H1 (cell line): ENCODE data around the gene RPTOR. TPM values are rescaled to one million over a fixed set of nuclear protein-coding genes. Genes with fewer than 3 reads are reported as not detected.

ENCODE experiments used
- CTCF ChIA-PET: fragments of 300-600 bp; sonication (Branson Sonifier 250); formaldehyde crosslinking; loops from one replicate; lab custom pipeline; 2021; ENCODE audit not compliant: partially characterized antibody; lab: Charles Lee
- POLR2A ChIA-PET: fragments of 300-600 bp; sonication (Branson Sonifier 250); formaldehyde crosslinking; loops from one replicate; lab custom pipeline; 2021; ENCODE audit warnings: inconsistent platforms; ENCODE audit not compliant: partially characterized antibody; lab: Charles Lee
- DNase-seq, 2 experiments: peaks; one replicate each; pipeline versions ENCODE4 v3.0.0 to v3.0.0-alpha.2; 2010 to 2022; ENCODE audit warnings: low spot score in 2 of 2, low read depth in 1 of 2, mixed read lengths in 1 of 2
- FAIRE-seq: peaks from 2 replicates; lab custom pipeline; 2011; peaks lifted over from hg19 to GRCh38; lab: Jason Lieb, UNC
- H2AFZ ChIP-seq: 2 replicates; pipeline ENCODE4 v1.8.1; 2012; ENCODE audit warnings: low read length, inconsistent platforms
- H2AK5ac ChIP-seq: 2 replicates; pipeline ENCODE4 v1.6.1; 2013; ENCODE audit warnings: low read depth, low read length
- H2BK120ac ChIP-seq: replicated peaks from 2 replicates; pipeline ENCODE3; 2013; ENCODE audit warnings: low read depth, low read length, inconsistent platforms
- H2BK12ac ChIP-seq: 2 replicates; pipeline ENCODE4 v1.6.1; 2013; ENCODE audit warnings: low read depth, low read length
- H2BK15ac ChIP-seq: 2 replicates; pipeline ENCODE4 v1.6.1; 2013; ENCODE audit warnings: low read length
- H2BK20ac ChIP-seq: 2 replicates; pipeline ENCODE4 v1.6.1; 2013; ENCODE audit warnings: low read length
- H2BK5ac ChIP-seq: 2 replicates; pipeline ENCODE4 v1.6.1; 2013; ENCODE audit warnings: low read depth, low read length
- H3K14ac ChIP-seq: 2 replicates; pipeline ENCODE4 v1.6.1; 2013; ENCODE audit warnings: inconsistent platforms; ENCODE audit not compliant: insufficient read length
- H3K18ac ChIP-seq: 2 replicates; pipeline ENCODE4 v1.6.1; 2013; ENCODE audit warnings: low read length; ENCODE audit errors: extremely low read depth
- H3K23ac ChIP-seq: 2 replicates; pipeline ENCODE4 v1.6.1; 2013; ENCODE audit warnings: inconsistent platforms; ENCODE audit not compliant: insufficient read length
- H3K23me2 ChIP-seq: 2 replicates; pipeline ENCODE4 v1.6.1; 2013; ENCODE audit warnings: low read depth, low read length
- H3K27ac ChIP-seq: 2 replicates; pipeline ENCODE4 v1.6.1; 2011; ENCODE audit warnings: low read depth, low read length, inconsistent platforms
- H3K27me3 ChIP-seq, 4 experiments: replicated peaks in 1 of 4; 1 replicate in 1 of 4; 2 replicates in 3 of 4; pipeline versions ENCODE4 v1.6.1 to v1.8.1; 2011 to 2013; ENCODE audit warnings: low read length in 3 of 4, mild to moderate bottlenecking in 3 of 4, inconsistent platforms in 2 of 4, mixed read lengths in 2 of 4, moderate library complexity in 1 of 4; ENCODE audit not compliant: control insufficient read depth in 3 of 4, insufficient read depth in 3 of 4; ENCODE audit errors: extremely low read depth in 1 of 4
- H3K36me3 ChIP-seq, 4 experiments: 2 replicates each; pipeline versions ENCODE4 v1.6.1 to v1.8.1; 2011 to 2013; ENCODE audit warnings: mild to moderate bottlenecking in 4 of 4, low read length in 3 of 4, moderate library complexity in 2 of 4, control low read depth in 1 of 4, inconsistent platforms in 1 of 4; ENCODE audit not compliant: insufficient read depth in 4 of 4, control insufficient read depth in 2 of 4
- H3K4ac ChIP-seq: replicated peaks from 2 replicates; pipeline ENCODE3; 2013; ENCODE audit warnings: low read length, low read depth, mixed read lengths, inconsistent platforms; ENCODE audit not compliant: insufficient read length
- H3K4me1 ChIP-seq, 4 experiments: replicated peaks in 1 of 4; 1 replicate in 1 of 4; 2 replicates in 3 of 4; pipeline versions ENCODE4 v1.6.1 to v1.8.1; 2011 to 2013; ENCODE audit warnings: low read length in 3 of 4, inconsistent platforms in 2 of 4, mixed read lengths in 1 of 4; ENCODE audit not compliant: insufficient read depth in 4 of 4, control insufficient read depth in 3 of 4
- H3K4me2 ChIP-seq, 2 experiments: 2 replicates each; pipeline versions ENCODE4 v1.6.1 to v1.8.1; 2011 to 2013; ENCODE audit warnings: low read depth in 2 of 2, low read length in 2 of 2, control low read depth in 1 of 2, inconsistent platforms in 1 of 2, mild to moderate bottlenecking in 1 of 2; ENCODE audit not compliant: insufficient read depth in 1 of 2
- H3K4me3 ChIP-seq, 4 experiments: fragments of 200-600, 300-600 bp in 1 of 4; sonication (generic), shearing (Covaris generic), sonication (Bioruptor Twin) in 1 of 4; 2 replicates each; pipeline versions ENCODE4 v1.5.1 to v1.8.1; 2011 to 2016; ENCODE audit warnings: low read length in 4 of 4, low read depth in 3 of 4, control low read depth in 2 of 4, inconsistent platforms in 2 of 4, mild to moderate bottlenecking in 2 of 4, mixed read lengths in 1 of 4, moderate library complexity in 1 of 4; ENCODE audit not compliant: insufficient read depth in 2 of 4; ENCODE audit errors: extremely low read depth in 1 of 4
- H3K56ac ChIP-seq: replicated peaks from 2 replicates; pipeline ENCODE3; 2013; ENCODE audit warnings: low read depth, mild to moderate bottlenecking, mixed read lengths, low read length, inconsistent platforms; ENCODE audit not compliant: insufficient read length
- H3K79me1 ChIP-seq: 2 replicates; pipeline ENCODE4 v1.6.1; 2013; ENCODE audit warnings: low read depth, low read length, control low read depth
- H3K79me2 ChIP-seq, 2 experiments: 2 replicates each; pipeline versions ENCODE4 v1.6.1 to v1.8.1; 2012 to 2013; ENCODE audit warnings: low read length in 2 of 2, mild to moderate bottlenecking in 2 of 2, inconsistent platforms in 1 of 2; ENCODE audit not compliant: insufficient read depth in 2 of 2, control insufficient read depth in 1 of 2
- H3K9ac ChIP-seq, 4 experiments: replicated peaks in 1 of 4; 1 replicate in 1 of 4; 2 replicates in 3 of 4; pipeline versions ENCODE4 v1.6.1 to v1.8.1; 2011 to 2013; ENCODE audit warnings: low read depth in 3 of 4, low read length in 3 of 4, control low read depth in 2 of 4, mild to moderate bottlenecking in 2 of 4, moderate library complexity in 2 of 4, inconsistent platforms in 1 of 4; ENCODE audit errors: extremely low read depth in 1 of 4
- H3K9me3 ChIP-seq, 2 experiments: 2 replicates each; pipeline versions ENCODE4 v1.6.1 to v1.8.1; 2012 to 2013; ENCODE audit warnings: mild to moderate bottlenecking in 2 of 2, moderate library complexity in 2 of 2, control low read depth in 1 of 2, inconsistent platforms in 1 of 2, low read depth in 1 of 2, low read length in 1 of 2, mixed read lengths in 1 of 2; ENCODE audit not compliant: insufficient read depth in 2 of 2
- H4K20me1 ChIP-seq, 2 experiments: replicated peaks in 1 of 2; 2 replicates each; pipeline versions ENCODE3 to v1.8.1; 2011 to 2013; ENCODE audit warnings: inconsistent platforms in 2 of 2, low read length in 2 of 2, mild to moderate bottlenecking in 1 of 2; ENCODE audit not compliant: insufficient read depth in 2 of 2, control insufficient read depth in 1 of 2
- H4K5ac ChIP-seq: 2 replicates; pipeline ENCODE4 v1.6.1; 2013; ENCODE audit warnings: low read length, low read depth, mixed read lengths, inconsistent platforms; ENCODE audit not compliant: insufficient read length
- H4K8ac ChIP-seq: 2 replicates; pipeline ENCODE4 v1.8.0; 2013; ENCODE audit warnings: mild to moderate bottlenecking, moderate library complexity, low read length, inconsistent platforms; ENCODE audit not compliant: insufficient read depth; ENCODE audit errors: extremely low read depth
- H4K91ac ChIP-seq: replicated peaks from 2 replicates; pipeline ENCODE3; 2013; ENCODE audit warnings: low read length, mixed read lengths, inconsistent platforms; ENCODE audit not compliant: insufficient read length
- BCL11A ChIP-seq, 2 experiments: IDR thresholded peaks; one replicate each; pipeline ENCODE4 v1.6.1; 2011; ENCODE audit warnings: low read depth in 2 of 2, low read length in 2 of 2, mild to moderate bottlenecking in 2 of 2
- CBX8 ChIP-seq: fragments of 300-800, 300-1000 bp; sonication (generic); IDR thresholded peaks from 2 replicates; pipeline ENCODE4 v1.7.1; 2016; ENCODE audit warnings: low read depth, low read length, borderline replicate concordance
- CHD1 ChIP-seq: IDR thresholded peaks from 2 replicates; pipeline ENCODE4 v1.6.1; 2012; ENCODE audit warnings: low read depth, low read length, improper control_type of control experiment
- HDAC2 ChIP-seq, 2 experiments: fragments of 300-600 bp in 1 of 2; sonication (generic) in 1 of 2; IDR thresholded peaks; 2 replicates each; pipeline ENCODE4 v1.6.1; 2011 to 2012; ENCODE audit warnings: low read depth in 2 of 2, low read length in 2 of 2, mild to moderate bottlenecking in 2 of 2, moderate library complexity in 2 of 2, borderline replicate concordance in 1 of 2, inconsistent platforms in 1 of 2
- PHF8 ChIP-seq: fragments of 200-600 bp; sonication (generic); conservative IDR thresholded peaks from 2 replicates; pipeline ENCODE4 v1.7.1; 2012; ENCODE audit warnings: low read depth, mild to moderate bottlenecking, inconsistent platforms, low read length, moderate library complexity
- RNF2 ChIP-seq: fragments of 200-900, 300-1000 bp; sonication (generic); IDR thresholded peaks from 2 replicates; pipeline ENCODE4 v1.7.1; 2016; ENCODE audit warnings: borderline replicate concordance, low read depth, mild to moderate bottlenecking, antibody characterized with exemption, low read length; ENCODE audit not compliant: poor library complexity, severe bottlenecking; ENCODE audit errors: missing control alignments
- SIX5 ChIP-seq: IDR thresholded peaks from 2 replicates; pipeline ENCODE4 v1.6.1; 2011; ENCODE audit warnings: mild to moderate bottlenecking, low read depth, low read length
- ZNF274 ChIP-seq: IDR thresholded peaks from 2 replicates; pipeline ENCODE4 v1.7.0; 2012; ENCODE audit warnings: low read length, borderline replicate concordance; ENCODE audit errors: extremely low read depth
- WGBS, 2 experiments: shearing (Covaris generic) in 1 of 2; methylation state at CpG; one replicate each; pipeline versions ENCODE4 v1.1.6 to v1.1.7; 2013 to 2015; ENCODE audit warnings: low lambda C conversion rate in 2 of 2, mixed read lengths in 2 of 2, inconsistent platforms in 1 of 2, low coverage in 1 of 2, missing lambda C conversion rate in 1 of 2; ENCODE audit not compliant: insufficient replicate concordance in 2 of 2, insufficient coverage in 1 of 2, insufficient read length in 1 of 2; ENCODE audit errors: extremely low coverage in 1 of 2, missing lambda C conversion rate in 1 of 2; 5-methylcytosine and 5-hydroxymethylcytosine counted together
- polyA plus RNA-seq, 7 experiments: library from polyadenylated mRNA; depleted of rRNA in 3 of 7; stranded (reverse) in 5 of 7; unstranded in 2 of 7; fragments of >200 nt in 5 of 7; fragments of 200-250 nt in 2 of 7; gene quantifications; 1 replicate in 5 of 7; 2 replicates in 1 of 7; 4 replicates in 1 of 7; pipeline versions ENCODE4 v1.2.1 to v1.2.3, GENCODE V29; 2011 to 2013; ENCODE audit warnings: missing spikeins in 2 of 7, mixed read lengths in 2 of 7
- total RNA-seq: library from RNA; stranded (reverse); fragmentation: NEBNext Ultra II Directional; extraction: Animal tissue kit (Norgen Biotek cat#: 25700); gene quantifications from 2 replicates; pipeline ENCODE4 v1.2.1, GENCODE V29; 2021

Gene RPTOR
- total and polyA plus RNA-seq, 2 of the 8 experiments (the other 6 are each of a cell fraction or from before 2014, with no cell fraction given) = 6.9 to 28.7 TPM

GRCh38 chr17:80765241-80765961 lies 220.8 kb downstream of the RPTOR start:
- Histone ChIP-seq H2BK5ac (no peak overlapping the region), H3K4me2 (no peak overlapping the region), H3K27ac (no peak overlapping the region), H2BK20ac (no peak overlapping the region), H2BK120ac (no peak overlapping the region), H3K14ac (no peak overlapping the region), H3K18ac (no peak overlapping the region), H3K9me3 (no peaks in the 10 kb centered on the region), H4K5ac (no peak overlapping the region), H2BK15ac (no peak overlapping the region), H3K56ac (no peak overlapping the region), H2AK5ac (no peak overlapping the region), H2BK12ac (no peak overlapping the region), H3K9ac (no peak overlapping the region), H3K23me2 (no peaks in the 10 kb centered on the region), H3K4me3 (no peak overlapping the region), H4K91ac (no peak overlapping the region), H3K79me2 (no peaks in the 10 kb centered on the region), H4K20me1 (no peaks in the 10 kb centered on the region), H2AFZ (no peak overlapping the region), H3K4me1 (no peaks in the 10 kb centered on the region), H3K27me3 (no peaks in the 10 kb centered on the region), H3K79me1 (no peaks in the 10 kb centered on the region), H3K36me3 (no peaks in the 10 kb centered on the region), H3K4ac (no peak overlapping the region), H3K23ac (no peak overlapping the region), H4K8ac (no peak overlapping the region)
- WGBS, 2 experiments = 86% methylated on average over 17 of the region's 18 CpGs; no CpG with 5 or more reads in 1 of the 2 experiments
- DNase-seq = no peak
- ChIA-PET CTCF (interaction anchor here (1.0 to 1.5 kb wide), 4 partner anchors 9 to 94 kb away, joined by 3 to 5 read pairs (median 4); no protein-coding TSS in a partner anchor), POLR2A (interaction anchor here (0.6 kb wide), 1 partner anchor 45 kb away, joined by 4 read pairs; no protein-coding TSS in a partner anchor)
- no peak for FAIRE-seq
- TF ChIP-seq HDAC2 (IDR thresholded peaks at IDR 0.05; ENCODE audit: borderline replicate concordance in 1 of 2, low read depth in 2 of 2, low read length in 2 of 2) (no peak), ZNF274 (no peak), CHD1 (no peak), SIX5 (no peak), PHF8 (no peak), BCL11A (IDR thresholded peaks at IDR 0.05; ENCODE audit: low read depth in 2 of 2, low read length in 2 of 2) (no peak), RNF2 (no peak), CBX8 (no peak)
